GM23248 (cell line): Measurements from ENCODE around the gene STX2. TPM values are rescaled to one million over a fixed set of nuclear protein-coding genes. Genes with fewer than 3 reads are reported as not detected.

ENCODE experiments used
- DNase-seq: peaks from one replicate; pipeline ENCODE4 v3.0.0-alpha.2; 2015
- H2AFZ ChIP-seq: fragments of 200-600 bp; sonication (generic); 2 replicates; pipeline ENCODE4 v1.6.1; 2016; ENCODE audit warnings: antibody characterized with exemption
- H3F3A ChIP-seq: fragments of 200-600 bp; sonication (generic); 2 replicates; pipeline ENCODE4 v1.6.1; 2016; ENCODE audit warnings: mild to moderate bottlenecking, antibody characterized with exemption, mixed run types; ENCODE audit not compliant: insufficient read depth
- H3K27ac ChIP-seq: fragments of 200-600 bp; sonication (generic); 2 replicates; pipeline ENCODE4 v1.5.1; 2016; ENCODE audit warnings: mild to moderate bottlenecking
- H3K27me3 ChIP-seq: fragments of 200-600 bp; sonication (generic); replicated peaks from 2 replicates; pipeline ENCODE4 v1.6.1; 2016; ENCODE audit warnings: mild to moderate bottlenecking; ENCODE audit not compliant: insufficient read depth
- H3K36me3 ChIP-seq: fragments of 200-600 bp; sonication (generic); 2 replicates; pipeline ENCODE4 v1.6.1; 2016; ENCODE audit warnings: low read depth, mild to moderate bottlenecking
- H3K4me1 ChIP-seq: fragments of 200-600 bp; sonication (generic); 2 replicates; pipeline ENCODE4 v1.6.1; 2016; ENCODE audit warnings: mild to moderate bottlenecking; ENCODE audit not compliant: insufficient read depth
- H3K4me2 ChIP-seq: fragments of 200-600 bp; sonication (generic); one replicate; pipeline ENCODE4 v1.6.1; 2016; ENCODE audit warnings: mild to moderate bottlenecking; ENCODE audit not compliant: unreplicated experiment
- H3K4me3 ChIP-seq: fragments of 200-600 bp; sonication (generic); 2 replicates; pipeline ENCODE4 v1.5.1; 2016; ENCODE audit warnings: mild to moderate bottlenecking
- H3K79me2 ChIP-seq: fragments of 200-600 bp; sonication (generic); 2 replicates; pipeline ENCODE4 v1.6.1; 2016; ENCODE audit warnings: mild to moderate bottlenecking; ENCODE audit not compliant: insufficient read depth
- H3K9ac ChIP-seq: fragments of 200-600 bp; sonication (generic); 2 replicates; pipeline ENCODE4 v1.6.1; 2016; ENCODE audit warnings: mild to moderate bottlenecking
- H3K9me2 ChIP-seq: fragments of 200-600 bp; sonication (generic); 2 replicates; pipeline ENCODE4 v1.6.1; 2016; ENCODE audit warnings: mixed run types, mild to moderate bottlenecking, moderate library complexity; ENCODE audit not compliant: insufficient read depth
- H3K9me3 ChIP-seq: fragments of 200-600 bp; sonication (generic); one replicate; pipeline ENCODE4 v1.6.1; 2017; ENCODE audit warnings: low read depth
- H4K20me1 ChIP-seq: fragments of 200-600 bp; sonication (generic); 2 replicates; pipeline ENCODE4 v1.6.0; 2016; ENCODE audit not compliant: insufficient read depth
- EZH2 ChIP-seq: fragments of 200-600 bp; sonication (generic); IDR thresholded peaks from 2 replicates; pipeline ENCODE4 v1.6.1; 2018; ENCODE audit warnings: antibody characterized with exemption, mild to moderate bottlenecking; ENCODE audit not compliant: insufficient read depth, poor library complexity, severe bottlenecking
- EZH2phosphoT487 ChIP-seq: fragments of 200-600 bp; sonication (generic); IDR thresholded peaks from 2 replicates; pipeline ENCODE4 v1.6.1; 2018; ENCODE audit warnings: antibody characterized with exemption, moderate library complexity, mild to moderate bottlenecking, low read depth; ENCODE audit not compliant: insufficient read depth
- WGBS, 2 experiments: methylation state at CpG; one replicate each; pipeline ENCODE4 v1.1.6; 2015 to 2017; ENCODE audit warnings: low lambda C conversion rate in 2 of 2, low coverage in 1 of 2; ENCODE audit errors: missing lambda C conversion rate in 2 of 2; 5-methylcytosine and 5-hydroxymethylcytosine counted together
- in situ Hi-C: fragments of 300-500 bp; cut with MboI; formaldehyde crosslinking; loops from 2 replicates; pipeline ENCODE4 v1.15.0; 2020
- polyA plus RNA-seq: library from polyadenylated mRNA; unstranded; fragments of >200 nt; fragmentation: Nextera tagmentation; extraction: Ambion mirVana; gene quantifications from 2 replicates; pipeline ENCODE4 v1.2.1, GENCODE V29; 2016
- total RNA-seq: library from RNA; depleted of rRNA; stranded (reverse); fragments of >200 nt; shearing (Covaris generic); gene quantifications from 2 replicates; pipeline ENCODE4 v1.2.3, GENCODE V29; 2014

The STX2 gene
- total and polyA plus RNA-seq, 2 experiments from 2014 or later = 30.1 to 45.5 TPM

GRCh38 chr12:130778776-130779175 lies 60.3 kb downstream of the STX2 start:
- TF ChIP-seq EZH2phosphoT487 = no peak
- no peak for TF ChIP-seq EZH2
- Histone ChIP-seq H3K4me3 (no peak overlapping the region), H3K4me1 (peaks cover 12% of the 10 kb centered on the region), H4K20me1 (no peaks in the 10 kb centered on the region), H3K27ac (no peak overlapping the region), H3K36me3 (no peaks in the 10 kb centered on the region), H3K9ac (no peak overlapping the region), H3K79me2 (no peaks in the 10 kb centered on the region), H3K4me2 (no peak overlapping the region), H3K9me2 (no peaks in the 10 kb centered on the region), H3K9me3 (no peaks in the 10 kb centered on the region), H3K27me3 (no peaks in the 10 kb centered on the region), H3F3A (peaks cover 12% of the 10 kb centered on the region), H2AFZ (no peak overlapping the region)
- no peak for DNase-seq
- in situ Hi-C loops = no loop called here
- WGBS, 2 experiments = 94 to 100% methylated on average over 5 of the region's 5 CpGs

GRCh38 chr12:130776857-130777339 lies 62.2 kb downstream of the STX2 start:
- DNase-seq = no peak

GRCh38 chr12:130775953-130776856 lies 62.8 kb downstream of the STX2 start:
- peak overlapping the region; percentile 33; the same call in 1 of the 2 replicates for H3K9ac ChIP-seq
- peaks cover 12% of the 10 kb centered on the region for H3F3A ChIP-seq
- TF ChIP-seq EZH2phosphoT487 (no peak), EZH2 (no peak)
- H2AFZ ChIP-seq = peak overlapping the region; percentile 74
- peak overlapping the region; percentile 31; the same call in 1 of the 2 replicates for H3K27ac ChIP-seq
- no peaks in the 10 kb centered on the region for H4K20me1 ChIP-seq
- WGBS, 2 experiments = 4% methylated on average over 41 of the region's 41 CpGs
- H3K4me1 ChIP-seq = peaks cover 12% of the 10 kb centered on the region
- H3K9me2 ChIP-seq = no peaks in the 10 kb centered on the region
- H3K9me3 ChIP-seq = no peaks in the 10 kb centered on the region
- in situ Hi-C loops = no loop called here
- H3K4me2 ChIP-seq = peak overlapping the region; percentile 95
- no peaks in the 10 kb centered on the region for H3K36me3 ChIP-seq
- H3K79me2 ChIP-seq = no peaks in the 10 kb centered on the region
- H3K27me3 ChIP-seq = no peaks in the 10 kb centered on the region
- DNase-seq = peak; percentile 94
- peak overlapping the region; percentile 67 for H3K4me3 ChIP-seq

More at GRCh38 chr12:130776857-130777339, 62.2 kb downstream of the STX2 start:
- Histone ChIP-seq H3K36me3 (no peaks in the 10 kb centered on the region), H3K9me3 (no peaks in the 10 kb centered on the region), H3K79me2 (no peaks in the 10 kb centered on the region), H3K27ac (no peak overlapping the region), H3K9ac (no peak overlapping the region), H2AFZ (no peak overlapping the region), H4K20me1 (no peaks in the 10 kb centered on the region), H3K27me3 (no peaks in the 10 kb centered on the region), H3K4me1 (peaks cover 12% of the 10 kb centered on the region), H3F3A (peaks cover 12% of the 10 kb centered on the region), H3K9me2 (no peaks in the 10 kb centered on the region), H3K4me3 (peak overlapping the region; percentile 67), H3K4me2 (peak overlapping the region; percentile 95)
- 70 to 71% methylated on average over 11 of the region's 11 CpGs for WGBS, 2 experiments
- TF ChIP-seq EZH2 = no peak
- TF ChIP-seq EZH2phosphoT487 = no peak
- in situ Hi-C loops = no loop called here

GRCh38 chr12:130770413-130771028 lies 68.5 kb downstream of the STX2 start:
- Histone ChIP-seq H3K4me3 (no peak overlapping the region), H3K4me1 (no peaks in the 10 kb centered on the region), H3F3A (peaks cover 3% of the 10 kb centered on the region), H2AFZ (no peak overlapping the region), H3K36me3 (no peaks in the 10 kb centered on the region), H3K4me2 (no peak overlapping the region), H3K9me2 (no peaks in the 10 kb centered on the region), H3K27me3 (no peaks in the 10 kb centered on the region), H3K9me3 (no peaks in the 10 kb centered on the region), H4K20me1 (no peaks in the 10 kb centered on the region), H3K9ac (no peak overlapping the region), H3K27ac (no peak overlapping the region), H3K79me2 (no peaks in the 10 kb centered on the region)
- TF ChIP-seq EZH2 = no peak
- no peak for TF ChIP-seq EZH2phosphoT487
- no peak for DNase-seq
- 79 to 83% methylated on average over 7 of the region's 7 CpGs for WGBS, 2 experiments
- in situ Hi-C loops = no loop called here
